Stomach (tissue), 4 donors: ENCODE results near the gene ADD1.

Experiments
- EP300 ChIP-seq: sonication (generic); formaldehyde crosslinking; IDR thresholded peaks from one replicate; pipeline ENCODE4 v1.6.1; 2017; ENCODE audit warnings: antibody characterized with exemption
- POLR2A ChIP-seq, 4 donors: fragments of 450-650 bp; IDR thresholded peaks; one replicate each; pipeline ENCODE4 v1.6.1; 2016; ENCODE audit warnings: antibody characterized with exemption in 4 of 4, control low read depth in 2 of 4, mild to moderate bottlenecking in 1 of 4, moderate library complexity in 1 of 4
- POLR2AphosphoS5 ChIP-seq, 3 donors: sonication (generic); formaldehyde crosslinking; IDR thresholded peaks; one replicate each; pipeline ENCODE4 v1.6.1; 2016; ENCODE audit warnings: antibody characterized with exemption in 3 of 3
- TF ChIP-seq, protein P1 (sequence below), 7 experiments: fragments of 450-650 bp in 4 of 7; fragments of 200-600 bp in 3 of 7; sonication (generic) in 3 of 7; IDR thresholded peaks; one replicate each; pipeline ENCODE4 v1.5.1; 2016 to 2019; ENCODE audit warnings: antibody characterized with exemption in 7 of 7, control low read depth in 2 of 7, mild to moderate bottlenecking in 1 of 7

DNA sequence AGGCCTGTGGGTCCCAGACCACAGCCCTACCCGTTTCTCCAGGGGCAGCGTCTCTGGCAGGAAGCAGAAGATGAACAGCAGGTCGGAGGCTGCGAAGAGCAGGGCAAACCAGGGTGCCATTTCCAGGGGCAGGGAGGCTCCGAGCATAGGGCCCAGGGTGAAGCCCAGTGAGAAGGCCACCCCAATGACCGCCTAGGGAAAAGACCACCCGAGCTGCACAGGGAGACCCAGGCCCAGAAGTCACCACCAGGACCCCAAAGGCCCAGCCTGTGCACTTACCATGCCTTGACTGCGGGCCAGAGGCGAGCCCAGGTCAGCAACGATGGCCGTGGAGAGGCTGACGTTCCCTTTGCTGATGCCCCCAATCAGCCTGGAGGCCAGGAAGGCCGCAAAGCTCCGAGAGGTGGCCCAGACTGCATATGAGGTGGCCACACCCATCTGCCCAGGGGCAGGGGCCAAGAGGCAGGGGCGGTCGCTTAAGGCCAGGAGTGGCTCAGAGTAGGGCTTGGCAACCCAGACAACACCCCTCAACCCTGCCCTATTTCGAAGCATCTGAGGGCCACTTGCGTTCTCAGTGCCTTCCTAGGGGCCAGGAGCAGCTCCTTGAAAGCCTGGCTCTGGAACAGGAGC, 88.8 kb downstream of the ADD1 start:
- TF ChIP-seq POLR2AphosphoS5 (IDR thresholded peaks at IDR 0.05): no peak
- TF ChIP-seq, protein P1, sequence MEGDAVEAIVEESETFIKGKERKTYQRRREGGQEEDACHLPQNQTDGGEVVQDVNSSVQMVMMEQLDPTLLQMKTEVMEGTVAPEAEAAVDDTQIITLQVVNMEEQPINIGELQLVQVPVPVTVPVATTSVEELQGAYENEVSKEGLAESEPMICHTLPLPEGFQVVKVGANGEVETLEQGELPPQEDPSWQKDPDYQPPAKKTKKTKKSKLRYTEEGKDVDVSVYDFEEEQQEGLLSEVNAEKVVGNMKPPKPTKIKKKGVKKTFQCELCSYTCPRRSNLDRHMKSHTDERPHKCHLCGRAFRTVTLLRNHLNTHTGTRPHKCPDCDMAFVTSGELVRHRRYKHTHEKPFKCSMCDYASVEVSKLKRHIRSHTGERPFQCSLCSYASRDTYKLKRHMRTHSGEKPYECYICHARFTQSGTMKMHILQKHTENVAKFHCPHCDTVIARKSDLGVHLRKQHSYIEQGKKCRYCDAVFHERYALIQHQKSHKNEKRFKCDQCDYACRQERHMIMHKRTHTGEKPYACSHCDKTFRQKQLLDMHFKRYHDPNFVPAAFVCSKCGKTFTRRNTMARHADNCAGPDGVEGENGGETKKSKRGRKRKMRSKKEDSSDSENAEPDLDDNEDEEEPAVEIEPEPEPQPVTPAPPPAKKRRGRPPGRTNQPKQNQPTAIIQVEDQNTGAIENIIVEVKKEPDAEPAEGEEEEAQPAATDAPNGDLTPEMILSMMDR (IDR thresholded peaks at IDR 0.05): no peak
- no peak for TF ChIP-seq POLR2A (IDR thresholded peaks at IDR 0.05)
- no peak for TF ChIP-seq EP300
